GM18858 (cell line): ENCODE results near the gene SERPINF2.
"Not testable (repeated sequence)": the region's sequence is repeated elsewhere in the genome, so short reads cannot be mapped to it uniquely, and the experiment has no call there.

Source experiments
- ATAC-seq: cut with Tn5 transposase; IDR thresholded peaks from one replicate; pipeline ENCODE4 v1.9.1; 2021; ENCODE audit not compliant: unreplicated experiment

SERPINF2 gene

DNA sequence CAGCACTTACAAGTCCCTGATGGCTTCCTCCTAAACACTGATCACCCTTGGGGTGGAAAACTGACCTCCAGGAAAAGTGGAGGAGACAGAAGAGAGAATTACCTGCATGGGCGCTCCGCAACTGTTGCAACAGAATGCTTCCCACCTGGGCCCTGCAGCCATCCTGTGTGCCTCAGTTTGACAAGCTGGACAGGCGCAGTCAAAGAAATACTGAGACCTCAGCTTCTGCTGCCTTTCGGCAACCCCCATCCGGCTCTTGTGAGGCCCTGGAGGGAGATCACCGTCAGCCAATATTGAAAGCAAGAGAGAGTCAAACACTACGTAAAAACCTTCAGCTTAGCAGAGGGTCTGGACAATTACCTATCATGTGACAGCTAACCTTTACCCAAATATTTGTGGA lies 44.0 kb downstream of the SERPINF2 start:
- no peak for ATAC-seq

DNA sequence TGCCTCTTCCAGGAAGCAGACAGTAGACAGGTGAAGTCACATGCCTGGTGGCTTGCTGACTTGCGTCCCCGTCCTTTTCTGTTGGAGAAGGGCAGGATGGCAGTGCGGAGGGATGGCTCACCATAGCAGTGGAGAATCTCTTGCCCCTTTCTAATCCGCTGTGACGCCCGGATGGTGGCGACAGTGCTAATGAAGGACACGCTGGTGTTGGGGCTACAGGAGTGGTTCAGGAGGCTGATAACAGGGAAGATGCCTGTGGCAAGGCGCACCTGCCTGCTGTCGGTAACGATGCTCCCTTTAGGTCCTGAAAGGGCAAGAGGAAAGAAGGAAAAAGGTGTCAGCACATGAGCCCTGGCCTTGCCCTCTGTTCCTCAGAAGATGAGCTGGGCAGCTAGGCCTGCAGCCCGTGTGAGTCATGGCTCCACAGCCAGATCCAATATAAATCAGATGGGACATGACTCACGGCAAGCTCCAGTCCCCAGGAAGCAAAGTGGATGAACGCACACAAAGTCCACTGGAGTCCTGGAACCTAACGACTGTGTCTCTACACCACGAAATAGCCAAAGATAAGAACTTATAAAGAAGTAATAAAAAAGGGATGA lies 44.7 kb downstream of the SERPINF2 start:
- no peak for ATAC-seq

DNA sequence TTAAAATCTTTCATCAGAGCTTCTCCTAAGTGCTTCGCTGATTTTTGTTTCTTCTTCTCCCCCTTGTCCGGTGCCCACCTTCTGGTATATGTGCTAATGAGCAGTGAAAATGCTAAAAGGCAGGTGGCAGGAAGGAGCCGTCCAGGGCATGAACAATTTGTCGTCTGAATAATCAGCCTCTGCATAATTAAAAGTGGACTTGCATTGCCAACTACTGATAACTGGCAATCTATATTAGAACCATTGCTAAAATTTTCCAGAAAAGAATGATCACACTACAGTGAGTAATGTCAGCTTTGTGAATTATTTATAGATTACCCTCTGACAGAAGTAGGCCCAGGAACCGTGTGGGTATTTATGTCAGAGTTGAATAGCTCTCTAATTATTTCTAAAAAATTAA lies 47.3 kb downstream of the SERPINF2 start:
- no peak for ATAC-seq

DNA sequence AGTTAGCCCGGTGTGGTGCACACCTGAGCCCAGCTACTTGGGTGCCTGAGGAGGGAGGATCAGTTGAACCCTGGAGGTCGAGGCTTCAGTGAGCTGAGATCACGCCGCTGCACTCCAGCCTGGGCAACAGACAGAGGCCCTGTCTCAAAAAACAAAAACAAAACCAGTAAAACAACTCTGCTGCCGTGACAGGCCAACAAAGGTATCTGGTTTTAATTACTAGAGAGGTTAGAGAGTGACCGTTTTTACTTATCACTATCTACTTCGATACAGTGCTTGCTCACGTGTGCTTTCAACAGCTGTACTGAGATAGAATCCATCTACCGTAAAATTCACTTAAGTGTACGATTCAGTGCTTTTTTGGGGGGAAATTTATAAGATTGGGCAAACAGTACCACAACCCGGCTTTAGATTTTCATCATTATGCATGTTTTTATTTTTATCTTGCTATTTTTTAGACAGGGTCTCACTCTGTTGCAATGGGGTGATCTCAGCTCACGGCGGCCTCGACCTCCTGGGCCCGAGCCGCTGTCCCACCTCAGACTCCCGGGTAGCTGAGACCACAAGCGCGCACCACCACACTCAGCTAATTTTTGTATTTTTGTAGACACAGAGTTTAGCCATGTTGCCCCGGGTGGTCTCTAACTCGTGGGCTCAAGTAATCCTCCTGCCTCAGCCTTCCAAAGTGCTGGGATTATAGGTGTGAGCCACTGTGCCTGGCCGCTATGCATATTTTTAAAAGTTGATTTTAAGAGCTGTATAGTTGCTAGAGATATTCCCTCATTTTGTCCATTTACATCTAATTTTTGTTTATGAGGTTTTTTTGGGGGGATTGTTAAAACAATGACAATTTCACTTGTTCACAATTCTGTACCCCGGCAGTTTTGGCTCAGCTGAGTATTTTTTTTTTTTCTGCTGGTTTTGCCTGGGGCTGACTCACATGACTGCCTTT lies 50.1 kb downstream of the SERPINF2 start:
- ATAC-seq, result no peak

DNA sequence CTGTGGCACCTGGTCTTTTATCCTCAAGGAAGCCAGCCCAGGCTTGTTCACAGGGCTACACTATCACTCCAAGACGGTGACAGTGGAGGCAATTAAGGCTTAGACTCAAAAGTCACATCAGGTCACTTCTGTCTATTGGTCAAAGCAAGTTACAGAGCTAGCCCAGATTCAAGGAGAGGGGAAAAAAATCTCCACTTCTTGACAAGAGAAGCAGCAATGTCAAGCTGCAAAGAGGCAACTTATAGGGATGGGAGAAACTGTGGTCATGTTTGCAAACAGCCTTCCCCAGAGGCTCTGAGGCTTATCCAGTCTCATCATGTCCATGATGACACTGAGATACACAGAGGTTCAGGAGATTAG lies 50.8 kb downstream of the SERPINF2 start:
- ATAC-seq, result no peak

DNA sequence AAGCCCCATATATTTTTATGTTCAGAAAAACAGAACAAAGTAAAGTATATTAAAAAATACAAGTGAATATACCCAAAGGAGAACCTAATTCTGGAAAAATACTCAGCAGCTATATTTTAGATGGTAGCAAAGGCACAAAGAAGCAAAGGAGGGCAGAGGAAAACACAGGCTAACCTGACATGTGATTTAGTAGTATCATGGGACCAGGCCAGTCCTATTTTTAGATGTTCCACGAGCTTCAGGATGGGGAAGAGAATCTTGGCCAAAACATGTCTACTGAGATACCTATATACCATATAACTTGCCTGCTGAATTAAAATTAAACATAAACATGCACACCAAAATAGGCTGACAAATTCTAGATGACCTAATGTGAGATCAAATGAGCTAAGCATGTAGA lies 54.1 kb downstream of the SERPINF2 start:
- no peak for ATAC-seq

DNA sequence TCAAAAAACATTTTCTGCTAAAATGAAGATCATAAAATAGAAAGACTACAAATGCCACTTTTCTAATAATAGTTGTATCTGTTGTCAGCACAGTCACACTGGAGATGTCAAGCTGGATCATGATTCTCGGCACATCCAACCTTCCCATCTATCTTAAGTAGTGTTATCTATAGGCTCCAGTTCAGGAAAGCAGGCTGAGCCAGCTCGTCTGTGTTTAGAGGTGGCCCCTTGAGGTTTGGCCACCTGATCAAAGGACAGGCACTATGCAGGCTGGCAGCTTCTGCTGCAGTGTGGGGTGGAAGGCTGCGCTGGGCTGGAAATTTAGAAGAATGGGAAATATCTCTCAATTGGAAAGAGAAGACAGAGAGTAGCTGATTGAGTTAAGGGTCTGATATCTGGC lies 54.7 kb downstream of the SERPINF2 start:
- no peak for ATAC-seq

DNA sequence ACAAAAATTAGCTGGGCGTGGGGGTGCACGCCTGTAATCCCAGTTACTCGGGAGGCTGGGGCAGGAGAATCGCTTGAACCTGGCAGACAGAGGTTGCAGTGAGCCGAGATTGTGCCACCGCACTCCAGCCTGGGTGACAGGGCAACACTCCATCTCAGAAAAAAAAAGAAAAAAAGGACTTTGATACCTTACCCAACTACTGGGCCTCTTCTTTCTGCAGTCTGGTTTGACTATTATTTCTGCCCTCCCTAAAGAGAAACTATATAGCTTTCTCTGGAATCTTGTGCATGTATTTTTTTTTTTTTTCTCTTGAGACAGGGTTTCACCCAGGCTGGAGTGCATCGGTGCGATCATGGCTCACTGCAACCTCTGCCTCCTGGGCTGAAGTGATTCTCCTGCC lies 55.2 kb downstream of the SERPINF2 start:
- ATAC-seq, result not testable (repeated sequence)

DNA sequence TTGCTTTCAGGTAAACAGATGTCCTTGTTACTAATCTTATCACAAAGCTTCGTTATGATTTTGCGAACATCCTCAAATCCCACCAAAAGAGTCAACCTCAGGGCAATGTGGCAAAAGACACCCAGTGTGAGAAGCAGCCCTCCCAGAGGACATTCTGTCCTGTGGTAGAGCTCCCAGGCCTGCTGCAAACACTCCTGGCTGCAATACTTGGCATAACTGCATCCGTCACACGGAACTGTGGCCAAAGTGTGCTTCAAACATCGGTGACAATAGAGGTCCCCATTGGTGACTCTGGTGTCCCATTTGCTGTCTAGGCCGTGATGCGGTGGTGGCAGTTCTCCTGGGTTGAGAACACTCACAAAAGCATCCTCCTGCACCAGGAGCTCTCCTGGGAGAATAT lies 57.6 kb downstream of the SERPINF2 start:
- ATAC-seq, result no peak

DNA sequence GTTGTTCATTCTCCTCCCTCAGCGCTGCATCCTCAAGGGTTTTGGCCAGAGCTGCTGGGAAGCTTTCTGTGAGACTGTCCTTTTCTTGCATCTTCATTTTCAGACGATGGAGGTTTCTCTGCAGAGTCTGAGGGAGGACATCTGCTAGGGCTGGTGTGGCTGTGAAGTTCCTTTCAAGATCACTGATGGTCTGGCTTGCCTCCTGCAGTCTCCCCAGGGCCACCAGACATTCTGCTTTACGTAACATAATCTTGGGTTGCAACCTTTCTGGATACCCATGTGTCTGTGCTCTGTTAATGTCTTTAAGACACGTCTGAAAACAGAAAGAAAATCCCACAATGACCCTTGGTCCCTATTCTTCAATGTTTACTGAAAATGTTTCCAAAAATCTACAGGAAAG lies 58.0 kb downstream of the SERPINF2 start:
- no peak for ATAC-seq

DNA sequence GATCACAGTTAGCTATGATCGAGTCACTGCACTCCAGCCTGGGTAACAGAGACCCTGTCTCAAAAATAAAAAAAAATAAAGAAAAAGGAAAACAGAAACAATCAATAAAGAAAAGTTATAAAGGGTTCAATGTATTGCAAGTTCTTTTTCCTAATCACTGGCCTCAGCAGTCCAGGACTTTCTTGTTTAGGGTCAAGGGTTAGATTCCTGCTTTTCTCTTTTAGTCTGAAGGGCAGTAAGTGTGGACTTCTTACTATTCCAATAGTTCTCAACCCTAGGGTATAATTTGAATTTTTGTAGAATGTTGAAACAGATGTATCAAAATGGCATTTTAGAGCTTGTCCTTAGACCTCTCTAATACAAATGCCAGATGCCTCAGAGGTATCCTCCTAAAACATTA lies 59.8 kb downstream of the SERPINF2 start:
- ATAC-seq, result no peak

DNA sequence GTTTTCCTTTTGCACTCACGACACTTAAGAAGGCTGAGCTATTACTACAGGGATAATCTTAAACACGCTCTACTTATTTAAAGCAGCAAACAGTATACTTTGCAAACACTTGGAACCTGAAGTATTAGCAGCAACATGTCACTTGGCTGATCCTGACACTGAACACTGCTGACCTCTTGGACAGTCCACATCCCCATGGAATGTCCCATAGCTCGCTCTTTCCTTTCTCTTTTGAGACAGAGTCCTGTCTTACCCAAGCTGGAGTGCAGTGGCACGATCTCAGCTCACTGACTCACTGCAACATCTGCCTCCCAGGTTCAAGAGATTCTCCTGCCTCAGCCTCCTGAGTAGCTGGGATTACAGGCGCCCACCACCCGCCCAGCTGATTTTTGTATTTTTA lies 60.6 kb downstream of the SERPINF2 start:
- no peak for ATAC-seq
